HEK293 (cell line): Measurements from ENCODE around the gene PARD3.
A peak's percentile ranks its signal among the peaks of the same experiment; 100 is the strongest.

Experiments
- CTCF ChIA-PET: fragments of 350-600 bp; formaldehyde crosslinking; extraction: SDS; loops from one replicate; lab custom pipeline; 2021; ENCODE audit warnings: antibody characterized with exemption; lab: Yijun Ruan, JAX
- POLR2A ChIA-PET: fragments of 300-600 bp; formaldehyde crosslinking; extraction: SDS; loops from one replicate; lab custom pipeline; 2020; ENCODE audit warnings: antibody characterized with exemption, inconsistent platforms; lab: Yijun Ruan, JAX
- H3K27ac ChIP-seq: fragments of 200-500 bp; sonication (Bioruptor generic); 2 replicates; pipeline ENCODE4 v1.5.1; 2014; ENCODE audit warnings: low read depth, low read length, control low read depth, inconsistent platforms; ENCODE audit errors: extremely low read depth
- H3K36me3 ChIP-seq, 2 experiments: fragments of 200-500 bp in 1 of 2; sonication (Bioruptor generic) in 1 of 2; 1 replicate in 1 of 2; 2 replicates in 1 of 2; pipeline ENCODE4 v1.5.1; 2014 to 2017; ENCODE audit warnings: inconsistent platforms in 2 of 2, low read length in 2 of 2; ENCODE audit not compliant: control insufficient read depth in 2 of 2, insufficient read depth in 1 of 2
- H3K4me1 ChIP-seq: fragments of 200-500 bp; sonication (Bioruptor generic); 2 replicates; pipeline ENCODE4 v1.5.1; 2014; ENCODE audit warnings: mild to moderate bottlenecking, low read length, inconsistent platforms; ENCODE audit not compliant: control insufficient read depth, insufficient read depth
- H3K4me3 ChIP-seq: 2 replicates; pipeline ENCODE4 v1.5.1; 2011; ENCODE audit warnings: low read depth, mild to moderate bottlenecking, control low read depth, low read length, moderate library complexity
- H3K9me3 ChIP-seq: fragments of 200-500 bp; sonication (Bioruptor generic); 2 replicates; pipeline ENCODE4 v1.5.1; 2014; ENCODE audit warnings: low read depth, low read length, inconsistent platforms; ENCODE audit not compliant: control insufficient read depth, insufficient read depth
- GLIS1 ChIP-seq: fragments of 450-650 bp; formaldehyde crosslinking; IDR thresholded peaks from 2 replicates; pipeline ENCODE4 v1.5.1; 2016; ENCODE audit warnings: missing biosample characterization, missing genetic modification characterization
- MYNN ChIP-seq: fragments of 450-650 bp; formaldehyde crosslinking; IDR thresholded peaks from 2 replicates; pipeline ENCODE4 v1.5.1; 2016; ENCODE audit warnings: missing biosample characterization, missing genetic modification characterization, borderline replicate concordance
- OSR2 ChIP-seq: fragments of 450-650 bp; formaldehyde crosslinking; IDR thresholded peaks from 2 replicates; pipeline ENCODE4 v1.5.1; 2016; ENCODE audit warnings: missing biosample characterization, missing genetic modification characterization
- SETDB1 ChIP-seq: IDR thresholded peaks from one replicate; pipeline ENCODE4 v1.6.1; 2017; ENCODE audit warnings: mild to moderate bottlenecking, low read length, moderate library complexity, mixed read lengths; ENCODE audit not compliant: insufficient read length
- SP3 ChIP-seq: fragments of 450-650 bp; formaldehyde crosslinking; IDR thresholded peaks from 2 replicates; pipeline ENCODE4 v1.5.1; 2016; ENCODE audit warnings: missing biosample characterization, missing genetic modification characterization
- SP7 ChIP-seq: fragments of 450-650 bp; formaldehyde crosslinking; IDR thresholded peaks from 2 replicates; pipeline ENCODE4 v1.5.1; 2016; ENCODE audit warnings: missing biosample characterization, missing genetic modification characterization
- ZBTB8A ChIP-seq: fragments of 450-650 bp; formaldehyde crosslinking; IDR thresholded peaks from 2 replicates; pipeline ENCODE4 v1.5.1; 2016; ENCODE audit warnings: missing biosample characterization, missing genetic modification characterization
- ZFP41 ChIP-seq: fragments of 450-650 bp; formaldehyde crosslinking; IDR thresholded peaks from 2 replicates; pipeline ENCODE4 v1.5.1; 2016; ENCODE audit warnings: missing biosample characterization, missing genetic modification characterization, borderline replicate concordance
- ZNF121 ChIP-seq: fragments of 450-650 bp; formaldehyde crosslinking; IDR thresholded peaks from 2 replicates; pipeline ENCODE4 v1.5.1; 2016; ENCODE audit warnings: missing biosample characterization, missing genetic modification characterization
- ZNF16 ChIP-seq: fragments of 450-650 bp; formaldehyde crosslinking; IDR thresholded peaks from 2 replicates; pipeline ENCODE4 v1.5.1; 2016; ENCODE audit warnings: low read depth, missing biosample characterization, missing genetic modification characterization
- ZNF2 ChIP-seq: fragments of 450-650 bp; formaldehyde crosslinking; IDR thresholded peaks from 2 replicates; pipeline ENCODE4 v1.5.1; 2016; ENCODE audit warnings: missing biosample characterization, missing genetic modification characterization
- ZNF341 ChIP-seq: fragments of 450-650 bp; formaldehyde crosslinking; IDR thresholded peaks from 2 replicates; pipeline ENCODE4; 2016; ENCODE audit warnings: low read depth, missing biosample characterization, missing genetic modification characterization
- ZNF423 ChIP-seq: fragments of 450-650 bp; formaldehyde crosslinking; IDR thresholded peaks from 2 replicates; pipeline ENCODE4 v1.5.1; 2016; ENCODE audit warnings: missing biosample characterization, missing genetic modification characterization
- ZNF530 ChIP-seq: fragments of 450-650 bp; formaldehyde crosslinking; IDR thresholded peaks from 2 replicates; pipeline ENCODE4 v1.5.1; 2016; ENCODE audit warnings: low read depth, missing biosample characterization, missing genetic modification characterization
- ZNF596 ChIP-seq: fragments of 450-650 bp; IDR thresholded peaks from 2 replicates; pipeline ENCODE4 v1.5.0; 2018; ENCODE audit warnings: missing biosample characterization, mild to moderate bottlenecking, missing genetic modification characterization, moderate library complexity
- ZNF658 ChIP-seq: fragments of 450-650 bp; formaldehyde crosslinking; IDR thresholded peaks from 2 replicates; pipeline ENCODE4; 2016; ENCODE audit warnings: missing biosample characterization, missing genetic modification characterization
- ZNF670 ChIP-seq: fragments of 450-650 bp; formaldehyde crosslinking; IDR thresholded peaks from 2 replicates; pipeline ENCODE4 v1.5.1; 2016; ENCODE audit warnings: missing biosample characterization, missing genetic modification characterization, low read depth
- ZNF677 ChIP-seq: fragments of 450-650 bp; IDR thresholded peaks from 2 replicates; pipeline ENCODE4 v1.5.0; 2018; ENCODE audit warnings: missing biosample characterization, mild to moderate bottlenecking, missing genetic modification characterization, moderate library complexity
- TF ChIP-seq, protein P1 (sequence below): sonication (generic); formaldehyde crosslinking; IDR thresholded peaks from 2 replicates; pipeline ENCODE4 v1.8.1; 2022; ENCODE audit warnings: mild to moderate bottlenecking, moderate library complexity, missing genetic modification reagents
- TF ChIP-seq, protein P2 (sequence below): IDR thresholded peaks from 2 replicates; pipeline ENCODE4 v1.6.1; 2011; ENCODE audit warnings: mild to moderate bottlenecking, low read depth, low read length, borderline replicate concordance
- TF ChIP-seq, protein P3 (sequence below): fragments of 450-650 bp; formaldehyde crosslinking; IDR thresholded peaks from 2 replicates; pipeline ENCODE4 v1.5.1; 2016; ENCODE audit warnings: missing biosample characterization, missing genetic modification characterization

The PARD3 gene

DNA sequence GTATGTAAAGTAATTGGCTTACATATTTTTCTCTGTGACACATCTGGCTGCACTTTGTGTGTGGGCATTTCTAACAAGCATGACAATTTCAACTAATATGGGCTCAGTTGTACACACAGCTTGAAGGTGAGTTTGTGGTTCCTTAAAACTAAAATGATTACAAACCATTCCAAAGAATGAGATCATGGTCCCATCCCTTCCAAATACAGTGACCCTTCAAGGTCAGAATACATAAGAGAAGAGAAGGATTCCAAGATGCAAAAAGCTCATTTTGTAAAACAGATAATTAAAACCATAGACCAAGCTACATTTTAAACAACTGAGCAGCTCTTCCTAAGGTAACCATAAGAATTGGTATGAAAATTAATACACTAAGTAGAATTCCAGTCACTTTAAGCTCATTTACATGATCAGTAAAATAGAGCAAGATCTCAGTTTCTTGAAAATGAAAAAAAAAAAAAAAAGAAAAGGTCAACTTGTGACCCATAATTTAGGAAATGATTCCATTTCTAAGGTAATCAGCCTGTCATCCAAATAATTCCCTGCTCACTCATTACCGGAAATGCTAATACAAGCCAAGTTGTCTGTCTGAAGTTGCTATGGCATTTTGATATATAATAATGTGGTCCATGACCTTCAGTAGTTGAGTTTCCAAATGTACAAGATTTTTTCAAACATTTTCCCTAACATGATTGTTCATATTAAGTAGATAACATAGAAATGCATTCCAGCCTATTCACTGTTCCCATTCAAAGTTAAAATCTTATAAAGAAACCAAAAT, 688.5 kb downstream of the PARD3 start:
- POLR2A ChIA-PET: no interaction called here
- no peak for TF ChIP-seq SETDB1
- TF ChIP-seq ZNF530 (tag by site-specific recombination): peak; percentile 11; the same call in 1 of the 2 replicates
- TF ChIP-seq ZNF596 (tag by site-specific recombination): no peak
- CTCF ChIA-PET: interaction anchor here (0.6 to 0.8 kb wide), 3 partner anchors 109 to 793 kb away, joined by 3 read pairs; no protein-coding TSS in a partner anchor

DNA sequence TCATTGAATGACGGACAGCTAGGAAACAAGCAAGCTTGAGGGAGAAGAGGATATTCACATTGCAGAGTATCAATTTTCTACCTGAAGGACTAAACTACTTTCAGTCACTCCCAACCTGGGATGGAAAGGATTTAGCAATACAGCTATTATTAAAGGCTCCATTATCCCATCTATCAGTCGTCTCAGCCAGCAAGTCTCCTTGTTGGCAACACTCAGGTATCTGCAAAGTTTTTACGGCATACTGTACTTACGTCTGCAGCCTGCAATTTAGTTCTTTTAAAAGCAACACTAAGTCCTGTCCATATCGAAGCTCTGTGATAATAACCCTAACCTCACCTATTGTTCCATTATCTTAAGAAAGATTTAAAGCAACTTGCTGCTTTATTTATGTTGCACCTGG, 689.4 kb downstream of the PARD3 start:
- ChIA-PET POLR2A (no interaction called here), CTCF (interaction anchor here (0.6 kb wide), 2 partner anchors 108 to 447 kb away, joined by 3 read pairs; no protein-coding TSS in a partner anchor)
- Histone ChIP-seq H3K4me3 (no peak overlapping the region), H3K4me1 (peaks cover 23% of the 10 kb centered on the region), H3K27ac (no peak overlapping the region), H3K9me3 (no peaks in the 10 kb centered on the region), H3K36me3 (peaks cover 0 to 4% of the 10 kb centered on the region in 2 experiments; a peak in 1 of 3 replicates)
- TF ChIP-seq ZNF16 (no peak), ZNF658 (tag by site-specific recombination) (no peak), ZNF670 (tag by site-specific recombination) (no peak), ZNF121 (tag by site-specific recombination) (no peak), ZFP41 (no peak), MYNN (no peak), ZNF677 (tag by site-specific recombination) (no peak), ZNF423 (tag by site-specific recombination) (no peak), ZNF341 (tag by site-specific recombination) (no peak), ZBTB8A (no peak), ZNF2 (tag by site-specific recombination) (no peak)
- TF ChIP-seq, protein P1, sequence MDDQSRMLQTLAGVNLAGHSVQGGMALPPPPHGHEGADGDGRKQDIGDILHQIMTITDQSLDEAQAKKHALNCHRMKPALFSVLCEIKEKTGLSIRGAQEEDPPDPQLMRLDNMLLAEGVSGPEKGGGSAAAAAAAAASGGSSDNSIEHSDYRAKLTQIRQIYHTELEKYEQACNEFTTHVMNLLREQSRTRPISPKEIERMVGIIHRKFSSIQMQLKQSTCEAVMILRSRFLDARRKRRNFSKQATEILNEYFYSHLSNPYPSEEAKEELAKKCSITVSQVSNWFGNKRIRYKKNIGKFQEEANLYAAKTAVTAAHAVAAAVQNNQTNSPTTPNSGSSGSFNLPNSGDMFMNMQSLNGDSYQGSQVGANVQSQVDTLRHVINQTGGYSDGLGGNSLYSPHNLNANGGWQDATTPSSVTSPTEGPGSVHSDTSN: no peak

More for the DNA sequence above, 688.5 kb downstream of the PARD3 start:
- no peaks in the 10 kb centered on the region for H3K9me3 ChIP-seq
- no peak overlapping the region for H3K4me3 ChIP-seq
- peaks cover 0 to 7% of the 10 kb centered on the region in 2 experiments; a peak in 2 of 3 replicates for H3K36me3 ChIP-seq
- no peak overlapping the region for H3K27ac ChIP-seq
- H3K4me1 ChIP-seq: peaks cover 17% of the 10 kb centered on the region

DNA sequence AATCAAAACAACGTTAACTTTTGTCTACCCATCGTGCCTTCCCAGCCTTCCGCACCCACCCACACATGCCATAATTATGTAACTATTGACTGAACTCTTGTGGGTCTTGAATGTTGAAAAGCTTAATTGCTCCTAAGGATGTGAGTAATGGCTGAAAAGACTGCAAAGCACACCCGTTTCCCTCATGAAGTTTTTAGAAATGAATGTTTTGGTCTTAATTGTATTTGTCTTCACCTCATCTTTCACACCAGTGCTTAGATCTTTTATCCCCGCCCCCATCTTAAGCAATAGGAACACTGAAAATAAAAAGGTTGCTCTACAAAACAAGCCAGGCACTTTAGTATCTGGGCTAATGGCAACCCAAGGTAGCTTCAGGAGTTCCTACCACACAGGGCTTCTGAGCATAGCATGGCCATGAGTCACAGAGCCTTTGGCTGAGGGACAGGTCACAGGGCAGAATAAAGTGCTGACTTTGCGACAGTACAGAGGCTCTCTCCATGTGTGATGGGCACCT, 690.5 kb downstream of the PARD3 start:
- Histone ChIP-seq H3K4me1 (peaks cover 23% of the 10 kb centered on the region), H3K27ac (no peak overlapping the region), H3K36me3 (no peaks in the 10 kb centered on the region), H3K9me3 (no peaks in the 10 kb centered on the region), H3K4me3 (no peak overlapping the region)
- TF ChIP-seq, protein P2, sequence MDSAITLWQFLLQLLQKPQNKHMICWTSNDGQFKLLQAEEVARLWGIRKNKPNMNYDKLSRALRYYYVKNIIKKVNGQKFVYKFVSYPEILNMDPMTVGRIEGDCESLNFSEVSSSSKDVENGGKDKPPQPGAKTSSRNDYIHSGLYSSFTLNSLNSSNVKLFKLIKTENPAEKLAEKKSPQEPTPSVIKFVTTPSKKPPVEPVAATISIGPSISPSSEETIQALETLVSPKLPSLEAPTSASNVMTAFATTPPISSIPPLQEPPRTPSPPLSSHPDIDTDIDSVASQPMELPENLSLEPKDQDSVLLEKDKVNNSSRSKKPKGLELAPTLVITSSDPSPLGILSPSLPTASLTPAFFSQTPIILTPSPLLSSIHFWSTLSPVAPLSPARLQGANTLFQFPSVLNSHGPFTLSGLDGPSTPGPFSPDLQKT: no peak
- TF ChIP-seq SP3 (tag by site-specific recombination) (no peak), GLIS1 (tag by site-specific recombination) (peak; percentile 80), SP7 (0 out of 2 replicates have a peak, but pooled peaks have one; percentile 17), OSR2 (tag by site-specific recombination) (0 out of 2 replicates have a peak, but pooled peaks have one; percentile 25)
- TF ChIP-seq, protein P3, sequence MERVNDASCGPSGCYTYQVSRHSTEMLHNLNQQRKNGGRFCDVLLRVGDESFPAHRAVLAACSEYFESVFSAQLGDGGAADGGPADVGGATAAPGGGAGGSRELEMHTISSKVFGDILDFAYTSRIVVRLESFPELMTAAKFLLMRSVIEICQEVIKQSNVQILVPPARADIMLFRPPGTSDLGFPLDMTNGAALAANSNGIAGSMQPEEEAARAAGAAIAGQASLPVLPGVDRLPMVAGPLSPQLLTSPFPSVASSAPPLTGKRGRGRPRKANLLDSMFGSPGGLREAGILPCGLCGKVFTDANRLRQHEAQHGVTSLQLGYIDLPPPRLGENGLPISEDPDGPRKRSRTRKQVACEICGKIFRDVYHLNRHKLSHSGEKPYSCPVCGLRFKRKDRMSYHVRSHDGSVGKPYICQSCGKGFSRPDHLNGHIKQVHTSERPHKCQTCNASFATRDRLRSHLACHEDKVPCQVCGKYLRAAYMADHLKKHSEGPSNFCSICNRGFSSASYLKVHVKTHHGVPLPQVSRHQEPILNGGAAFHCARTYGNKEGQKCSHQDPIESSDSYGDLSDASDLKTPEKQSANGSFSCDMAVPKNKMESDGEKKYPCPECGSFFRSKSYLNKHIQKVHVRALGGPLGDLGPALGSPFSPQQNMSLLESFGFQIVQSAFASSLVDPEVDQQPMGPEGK (tag by site-specific recombination): no peak
- POLR2A ChIA-PET: no interaction called here
- CTCF ChIA-PET: interaction anchor here (1.0 kb wide), 1 partner anchor 13 kb away, joined by 3 read pairs; no protein-coding TSS in a partner anchor
